ENCODE results near the gene EGR4.

The EGR4 gene

GRCh38 chr2:73337828-73338227 lies 44.5 kb upstream of the EGR4 start:
- peak overlapping the region; percentile 5 for H3K4me2 ChIP-seq (ENCODE audit: low read length)
- H3K4me1 ChIP-seq (ENCODE audit: control insufficient read depth, low read length): peaks cover 13% of the 10 kb centered on the region
- H3K27ac ChIP-seq (ENCODE audit: low read depth, low read length): no peak overlapping the region

GRCh38 chr2:73334620-73335019 lies 41.3 kb upstream of the EGR4 start:
- no peak overlapping the region for H3K4me3 ChIP-seq (ENCODE audit: low read length)
- H3K4me2 ChIP-seq (ENCODE audit: low read length): no peak overlapping the region
- no peaks in the 10 kb centered on the region for H3K9me3 ChIP-seq (ENCODE audit: control insufficient read depth, insufficient read depth, low read length)
- H3K36me3 ChIP-seq (ENCODE audit: control insufficient read depth, low read length): no peaks in the 10 kb centered on the region
- H3K27ac ChIP-seq (ENCODE audit: low read depth, low read length): no peak overlapping the region
- H4K20me1 ChIP-seq (ENCODE audit: control insufficient read depth, insufficient read depth, low read depth, low read length): no peaks in the 10 kb centered on the region
- H3F3A ChIP-seq (ENCODE audit: control insufficient read depth, insufficient read depth): no peaks in the 10 kb centered on the region
- no peaks in the 10 kb centered on the region for H3K79me2 ChIP-seq (ENCODE audit: control insufficient read depth, low read length)
- H3K9me2 ChIP-seq (replicated peaks; ENCODE audit: control insufficient read depth, low read length): no peaks in the 10 kb centered on the region
- TF ChIP-seq CTCF (IDR thresholded peaks at IDR 0.05; ENCODE audit: low read depth, low read length, poor library complexity, severe bottlenecking) (no peak), EZH2phosphoT487 (IDR thresholded peaks at IDR 0.05; ENCODE audit: borderline replicate concordance, low read length) (no peak)
- peaks cover 13% of the 10 kb centered on the region for H3K4me1 ChIP-seq (ENCODE audit: control insufficient read depth, low read length)
- no peaks in the 10 kb centered on the region; the same call in 1 of the 2 replicates for H3K27me3 ChIP-seq (ENCODE audit: control insufficient read depth, low read length)

More at GRCh38 chr2:73337828-73338227, 44.5 kb upstream of the EGR4 start:
- no peaks in the 10 kb centered on the region for H3K79me2 ChIP-seq (ENCODE audit: control insufficient read depth, low read length)
- no peaks in the 10 kb centered on the region for H3F3A ChIP-seq (ENCODE audit: control insufficient read depth, insufficient read depth)
- no peak overlapping the region; the same call in 1 of the 2 replicates for H3K4me3 ChIP-seq (ENCODE audit: low read length)
- no peaks in the 10 kb centered on the region for H3K9me3 ChIP-seq (ENCODE audit: control insufficient read depth, insufficient read depth, low read length)
- no peaks in the 10 kb centered on the region for H4K20me1 ChIP-seq (ENCODE audit: control insufficient read depth, insufficient read depth, low read depth, low read length)
- no peak for TF ChIP-seq EZH2phosphoT487 (IDR thresholded peaks at IDR 0.05; ENCODE audit: borderline replicate concordance, low read length)
- no peak for TF ChIP-seq CTCF (IDR thresholded peaks at IDR 0.05; ENCODE audit: low read depth, low read length, poor library complexity, severe bottlenecking)
- H3K27me3 ChIP-seq (ENCODE audit: control insufficient read depth, low read length): no peaks in the 10 kb centered on the region
- no peaks in the 10 kb centered on the region for H3K9me2 ChIP-seq (replicated peaks; ENCODE audit: control insufficient read depth, low read length)
- no peaks in the 10 kb centered on the region for H3K36me3 ChIP-seq (ENCODE audit: control insufficient read depth, low read length)

- Histone ChIP-seq H3K79me2 (ENCODE audit: control insufficient read depth, low read length) (no peaks in the 10 kb centered on the region), H3K9me3 (ENCODE audit: control insufficient read depth, insufficient read depth, low read length) (no peaks in the 10 kb centered on the region), H3F3A (ENCODE audit: control insufficient read depth, insufficient read depth) (no peaks in the 10 kb centered on the region), H3K4me3 (ENCODE audit: low read length) (no peak overlapping the region), H3K9me2 (replicated peaks; ENCODE audit: control insufficient read depth, low read length) (no peaks in the 10 kb centered on the region), H4K20me1 (ENCODE audit: control insufficient read depth, insufficient read depth, low read depth, low read length) (no peaks in the 10 kb centered on the region), H3K27ac (ENCODE audit: low read depth, low read length) (no peak overlapping the region), H3K27me3 (ENCODE audit: control insufficient read depth, low read length) (no peaks in the 10 kb centered on the region; the same call in 1 of the 2 replicates), H3K4me1 (ENCODE audit: control insufficient read depth, low read length) (peaks cover 13% of the 10 kb centered on the region), H3K4me2 (ENCODE audit: low read length) (no peak overlapping the region), H3K36me3 (ENCODE audit: control insufficient read depth, low read length) (no peaks in the 10 kb centered on the region)
- TF ChIP-seq EZH2phosphoT487 (IDR thresholded peaks at IDR 0.05; ENCODE audit: borderline replicate concordance, low read length) (no peak), CTCF (IDR thresholded peaks at IDR 0.05; ENCODE audit: low read depth, low read length, poor library complexity, severe bottlenecking) (no peak)
Measured at GRCh38 chr2:73334045-73334444, 40.7 kb upstream of the EGR4 start.
